ENCODE results near the gene PPP3R1.
A peak's percentile ranks its signal among the peaks of the same experiment; 100 is the strongest.

Gene PPP3R1

DNA sequence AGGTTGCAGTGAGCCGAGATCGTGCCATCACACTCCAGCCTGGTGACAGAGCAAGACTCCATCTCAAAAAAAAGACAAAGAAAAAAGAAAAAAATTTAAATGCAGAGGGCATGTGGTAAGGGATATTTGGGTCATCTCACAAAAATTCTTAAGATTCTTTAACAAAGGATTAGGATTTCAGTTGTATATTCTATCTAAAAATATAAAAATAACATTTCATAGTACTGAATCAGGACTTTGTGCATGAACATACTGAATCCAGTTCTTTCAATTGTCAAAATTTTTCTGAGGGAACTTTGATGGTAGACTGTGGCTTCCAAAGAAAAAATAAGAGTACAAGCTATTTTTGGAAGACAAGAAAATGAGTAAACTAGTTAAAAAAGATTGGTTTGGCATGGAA, 6.5 kb upstream of the PPP3R1 start:
- no peak for DNase-seq (ENCODE audit: low read depth in 3 of 3)

DNA sequence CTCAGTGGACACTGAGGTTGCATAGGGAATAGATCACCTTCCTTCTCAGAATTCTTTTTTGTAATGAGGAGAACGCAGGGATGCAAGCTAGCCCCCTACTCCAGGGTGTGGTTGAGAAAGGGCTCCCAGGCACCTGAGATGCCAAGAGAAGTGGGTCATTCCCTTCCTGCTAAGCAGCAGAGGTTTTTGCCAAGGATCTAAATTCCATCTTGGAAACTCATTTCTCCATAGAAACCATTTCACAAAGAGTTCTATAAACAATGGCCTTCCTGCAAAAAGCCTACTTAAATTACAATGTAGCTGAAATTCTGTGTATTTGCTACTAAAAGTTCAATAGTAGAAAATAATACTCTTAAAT, 3.7 kb upstream of the PPP3R1 start:
- no peak for DNase-seq (ENCODE audit: low read depth in 3 of 3)

DNA sequence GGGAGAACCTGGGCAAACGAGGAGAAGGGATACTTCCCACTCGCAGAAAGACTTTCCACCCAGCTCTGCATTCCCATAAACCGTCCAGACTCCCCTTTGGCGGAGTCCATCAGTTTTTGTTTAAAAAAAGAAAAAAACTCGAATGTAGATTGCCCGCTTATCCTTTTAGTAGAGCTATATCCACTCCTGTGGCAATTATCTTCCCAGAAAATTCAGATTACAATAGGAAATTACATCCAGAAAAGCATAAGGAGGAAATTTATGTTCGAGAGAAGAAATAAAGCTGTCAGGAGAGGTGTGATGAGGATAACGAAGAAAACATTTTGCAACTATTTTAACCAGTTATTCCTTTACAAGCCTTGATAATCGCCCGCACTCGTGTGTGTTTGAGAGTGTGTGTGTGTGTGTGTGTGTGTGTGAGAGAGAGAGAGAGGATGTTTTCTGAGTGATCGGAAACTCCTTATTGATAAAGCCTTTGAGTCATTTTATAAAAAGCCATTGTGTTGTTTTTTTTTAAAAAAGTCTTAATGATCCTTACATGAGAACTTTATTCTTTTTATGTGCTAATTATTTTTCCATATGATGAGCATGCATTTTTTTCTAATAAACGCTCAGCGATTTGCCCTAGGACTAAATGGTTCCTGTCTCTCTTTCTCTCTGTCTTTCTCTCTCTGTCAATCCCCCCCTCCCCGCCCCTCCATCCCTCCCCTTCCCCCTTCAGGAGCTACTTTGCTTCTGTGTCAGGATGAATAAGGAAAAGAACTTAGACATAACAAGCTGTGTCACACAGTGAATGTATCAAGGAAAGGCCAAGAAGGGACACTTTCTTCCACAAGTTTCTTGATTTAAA, 1.1 kb upstream of the PPP3R1 start:
- peak in 1 of 3 experiments; percentile 42 for DNase-seq (ENCODE audit: low read depth in 3 of 3)

DNA sequence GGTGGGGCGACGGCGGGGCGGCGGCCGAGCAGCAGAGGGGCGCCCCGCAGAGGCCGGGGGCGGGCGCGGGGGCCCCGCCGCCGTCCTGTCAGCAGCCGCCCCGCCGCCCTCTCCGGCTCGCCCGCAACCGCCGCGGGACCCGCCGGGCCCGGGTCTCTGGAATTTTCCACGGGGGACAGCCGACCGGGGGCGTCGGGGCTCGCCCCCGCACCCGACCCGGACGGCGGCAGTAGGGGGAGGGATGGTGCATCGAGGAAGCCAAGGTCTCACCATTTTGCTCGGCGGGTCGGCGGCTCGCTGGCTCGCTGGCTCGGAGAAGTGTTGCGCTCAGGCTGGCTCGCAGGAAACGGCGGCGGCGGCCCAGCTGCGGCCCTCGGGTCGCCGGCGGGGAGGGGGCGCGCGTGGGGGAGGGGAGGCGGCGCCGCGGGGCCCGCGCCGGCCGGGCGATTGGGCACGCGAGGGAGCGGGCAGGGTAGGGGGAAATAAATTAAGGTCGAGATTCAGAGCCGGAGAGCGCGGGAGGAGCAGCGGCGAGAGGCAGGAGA, 405 bp downstream of the PPP3R1 start:
- DNase-seq (ENCODE audit: low read depth in 3 of 3): peak; percentile 39 to 43 (median 42)

DNA sequence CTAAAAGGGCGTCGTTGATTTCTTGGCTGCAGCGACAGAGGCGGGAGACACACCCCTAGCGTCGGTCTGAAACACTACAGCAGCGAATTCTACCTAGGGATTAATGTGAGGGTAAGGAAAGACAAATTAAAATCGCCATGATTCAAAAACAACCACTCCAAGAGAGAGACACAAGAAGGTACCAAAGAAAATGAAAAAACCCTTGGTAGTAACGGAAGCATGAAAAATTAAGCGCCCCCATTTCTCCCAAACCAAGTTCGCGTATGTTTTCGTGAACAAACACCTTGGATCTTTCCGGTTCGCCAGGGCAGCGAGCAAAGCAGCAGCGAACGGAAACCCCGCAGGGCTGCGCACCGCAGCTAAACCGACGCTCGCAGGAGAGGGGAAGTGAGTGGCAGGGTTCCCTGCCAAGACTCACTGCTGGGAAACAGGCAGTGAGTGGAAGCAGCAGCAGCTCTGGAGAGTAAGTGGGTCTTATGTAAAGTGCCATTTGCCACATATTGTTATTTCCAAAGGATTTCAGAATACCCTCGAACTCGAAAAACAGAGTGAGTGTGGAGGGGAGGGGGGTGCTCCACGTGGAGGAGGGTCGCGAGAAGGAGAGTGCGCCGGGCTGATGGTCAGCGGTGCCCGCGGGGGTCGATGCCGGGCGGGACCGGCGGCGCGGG, 1.0 kb downstream of the PPP3R1 start:
- peak; percentile 25 to 63 (median 59) for DNase-seq (ENCODE audit: low read depth in 3 of 3)

DNA sequence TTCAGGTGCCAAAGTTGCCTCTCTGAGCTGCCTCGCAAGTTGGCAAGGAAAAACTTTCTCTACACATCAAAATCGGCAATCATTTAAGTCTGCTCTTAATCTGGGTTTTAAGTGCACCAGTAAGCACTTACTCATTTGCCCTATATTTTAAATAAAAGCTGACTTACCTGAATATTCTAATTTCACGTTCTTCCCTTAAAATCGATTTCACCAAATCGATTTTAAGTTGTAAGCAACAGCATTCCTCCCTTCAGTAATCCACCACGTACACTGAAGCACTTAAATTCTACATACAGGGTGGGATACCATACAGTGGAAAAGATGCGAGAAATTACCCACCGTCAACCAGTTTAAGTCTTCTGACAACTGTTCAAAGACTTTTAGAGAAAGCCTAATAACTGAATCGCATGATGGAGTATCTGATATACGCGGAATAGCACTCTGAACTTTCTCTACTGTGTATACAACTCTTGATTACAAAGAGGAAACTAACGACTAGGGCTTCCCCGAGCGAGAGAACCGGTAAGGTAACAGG, 1.6 kb downstream of the PPP3R1 start:
- no peak for DNase-seq (ENCODE audit: low read depth in 3 of 3)

DNA sequence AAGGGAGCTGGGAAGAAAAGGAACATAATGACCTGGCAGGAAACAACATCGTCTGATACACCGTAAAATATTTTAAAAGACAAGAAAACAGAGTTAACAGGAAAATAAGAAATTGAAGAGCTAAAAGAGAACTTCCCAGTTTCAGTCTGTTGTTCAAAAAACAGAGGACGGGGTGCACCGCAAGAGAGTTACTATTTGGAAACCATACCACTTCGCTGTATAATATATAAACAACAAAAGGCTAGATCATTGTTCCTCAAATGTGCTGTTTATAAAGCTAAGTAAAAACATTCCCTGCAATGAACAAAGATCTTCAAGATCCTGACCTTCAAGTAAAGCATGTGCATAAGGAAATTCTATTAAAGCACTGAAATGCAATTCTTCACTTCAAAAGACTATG, 2.1 kb downstream of the PPP3R1 start:
- no peak for DNase-seq (ENCODE audit: low read depth in 3 of 3)

DNA sequence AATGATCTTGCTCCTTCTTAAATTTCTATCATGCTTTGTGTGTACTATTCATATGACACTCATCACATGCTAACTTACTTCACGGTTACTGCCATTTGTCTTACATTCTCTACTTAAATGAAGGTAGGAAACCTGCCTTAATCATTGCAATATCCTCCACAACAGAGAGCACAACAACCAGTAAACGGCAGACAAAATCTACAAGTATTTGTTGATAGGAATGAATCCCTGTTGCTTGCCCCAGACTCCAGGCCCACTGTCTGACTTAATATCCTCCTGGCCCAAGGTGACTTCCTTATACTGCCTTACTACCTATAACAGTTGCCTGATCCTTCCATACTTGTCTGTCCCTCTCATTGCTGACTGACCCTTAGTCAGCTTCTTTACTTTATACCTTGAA, 3.5 kb downstream of the PPP3R1 start:
- DNase-seq (ENCODE audit: low read depth in 3 of 3): no peak

DNA sequence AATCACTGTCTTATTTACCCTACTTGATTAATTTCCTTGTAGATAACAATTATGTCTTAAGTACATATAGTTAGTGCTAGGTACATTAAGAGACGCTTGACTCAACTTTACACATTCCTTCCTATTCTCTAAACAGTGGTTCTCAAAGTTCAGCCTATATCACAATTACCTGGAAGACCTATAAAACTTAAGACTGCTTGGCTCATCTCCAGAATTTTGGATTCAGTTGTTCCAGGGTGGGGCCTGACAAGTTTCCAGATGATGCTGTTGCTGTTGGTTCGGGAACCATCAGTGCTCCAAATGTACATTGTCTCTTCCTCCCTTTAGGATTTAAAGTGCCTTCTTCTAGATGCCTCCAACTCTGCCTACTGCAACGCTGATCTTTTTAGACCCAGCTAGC, 4.0 kb downstream of the PPP3R1 start:
- no peak for DNase-seq (ENCODE audit: low read depth in 3 of 3)

DNA sequence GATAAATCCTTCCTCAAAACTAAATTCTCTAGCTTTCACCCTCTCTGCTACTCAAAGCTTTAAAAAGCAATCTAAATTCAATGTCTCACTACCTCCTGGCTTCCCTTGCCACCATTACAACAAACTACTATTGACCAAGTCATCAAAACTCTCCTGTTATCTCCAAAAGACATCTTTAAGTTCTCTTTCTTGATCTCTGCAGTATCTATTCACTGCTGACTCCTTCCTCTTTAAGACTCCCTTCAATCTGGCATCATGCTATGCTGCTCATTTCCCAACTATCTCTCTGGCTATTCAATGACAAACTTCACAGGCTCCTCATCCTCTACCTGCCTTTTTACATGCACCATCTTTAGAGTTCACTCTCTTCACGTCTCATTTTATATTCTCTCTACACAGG, 5.9 kb downstream of the PPP3R1 start:
- no peak for DNase-seq (ENCODE audit: low read depth in 3 of 3)

DNA sequence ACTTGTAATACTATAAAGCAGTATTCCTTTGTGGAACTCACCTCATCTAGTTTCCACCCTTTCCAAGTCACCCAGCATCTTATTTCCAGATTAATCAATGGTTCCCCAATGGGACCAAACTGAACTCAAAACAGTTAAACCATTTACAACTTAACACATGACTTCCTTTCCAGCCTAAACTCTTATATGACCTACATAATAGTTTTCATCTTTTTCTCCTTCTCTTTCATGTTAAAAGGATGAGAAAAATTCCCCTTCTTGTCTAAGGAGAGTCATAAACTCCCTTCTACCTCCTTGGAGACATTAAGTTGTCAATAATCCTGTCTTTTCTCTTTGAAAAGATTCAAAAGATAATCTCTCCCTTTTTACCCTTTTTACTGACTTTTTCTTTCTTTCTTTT, 6.7 kb downstream of the PPP3R1 start:
- no peak for DNase-seq (ENCODE audit: low read depth in 3 of 3)

DNA sequence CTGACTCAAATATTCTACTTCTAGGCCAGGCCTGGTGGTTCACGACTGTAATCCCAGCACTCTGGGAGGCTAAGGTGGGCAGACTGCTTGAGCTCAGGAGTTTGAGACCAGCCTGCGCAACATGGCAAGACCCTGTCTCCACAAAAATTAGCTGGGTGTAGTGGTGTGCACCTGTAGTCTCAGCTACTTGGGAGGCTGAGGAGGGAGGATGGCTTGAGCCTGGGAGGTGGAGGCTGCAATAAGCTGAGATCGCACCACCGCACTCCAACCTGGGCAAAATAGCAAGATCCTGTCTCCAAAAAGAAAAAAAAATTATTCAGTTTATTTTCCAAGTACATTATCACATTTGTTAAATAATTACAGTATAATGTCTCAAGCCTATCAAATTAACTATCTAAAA, 7.3 kb downstream of the PPP3R1 start:
- no peak for DNase-seq (ENCODE audit: low read depth in 3 of 3)

DNA sequence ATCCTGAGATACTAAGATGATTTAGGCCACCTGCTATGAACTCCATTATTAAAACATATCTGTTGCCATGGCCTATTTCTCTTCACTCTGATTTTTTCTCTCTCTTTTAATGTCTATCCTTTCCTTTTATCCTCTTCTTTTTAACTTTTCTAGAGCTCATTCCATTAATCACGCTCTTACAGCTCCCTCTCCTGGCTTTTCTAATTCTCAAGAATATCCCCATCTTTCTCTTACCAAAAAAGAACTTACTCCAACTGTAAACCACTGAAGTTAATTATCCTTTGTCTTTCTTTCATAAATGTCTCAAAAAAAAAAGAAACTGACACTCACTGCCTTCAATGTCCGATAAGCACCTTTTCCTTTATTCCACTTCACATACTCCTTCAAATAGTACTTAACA, 7.9 kb downstream of the PPP3R1 start:
- no peak for DNase-seq (ENCODE audit: low read depth in 3 of 3)

DNA sequence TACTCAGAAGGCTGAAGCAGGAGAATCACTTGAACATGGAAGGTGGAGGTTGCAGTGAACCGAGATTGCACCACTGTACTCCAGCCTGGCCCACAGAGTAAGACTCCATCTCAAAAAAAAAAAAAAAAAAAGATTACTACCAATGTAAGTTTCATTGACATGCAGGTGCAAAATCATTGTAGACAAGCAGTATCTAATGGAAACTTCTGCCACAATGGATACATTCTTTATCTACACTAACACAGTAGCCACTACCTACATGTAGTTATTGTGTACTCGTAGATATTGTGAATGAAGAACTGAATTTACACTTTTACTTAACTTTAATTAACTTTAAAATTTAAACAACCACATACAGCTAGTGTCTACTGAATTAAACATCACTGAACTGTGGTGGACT, 10.6 kb downstream of the PPP3R1 start:
- no peak for DNase-seq (ENCODE audit: low read depth in 3 of 3)

DNA sequence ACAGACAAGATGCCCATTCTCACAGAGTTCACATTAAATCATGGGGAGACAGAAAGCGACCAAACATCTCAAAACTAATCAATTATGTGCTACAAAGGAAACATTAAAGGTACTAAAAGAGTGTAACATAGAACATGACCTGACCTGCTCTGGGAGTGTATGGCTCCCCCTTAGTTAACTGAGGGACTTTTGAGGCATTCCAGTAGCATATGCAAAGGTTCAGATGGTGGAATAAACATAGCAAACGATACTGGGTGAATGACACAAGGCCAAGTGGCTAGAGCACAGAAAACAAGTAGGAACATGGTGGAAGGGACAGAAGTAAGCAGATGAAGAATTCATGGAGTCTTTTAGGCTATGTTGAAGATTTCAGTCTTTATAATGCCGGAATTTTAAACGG, 11.9 kb downstream of the PPP3R1 start:
- DNase-seq (ENCODE audit: low read depth in 3 of 3): no peak

DNA sequence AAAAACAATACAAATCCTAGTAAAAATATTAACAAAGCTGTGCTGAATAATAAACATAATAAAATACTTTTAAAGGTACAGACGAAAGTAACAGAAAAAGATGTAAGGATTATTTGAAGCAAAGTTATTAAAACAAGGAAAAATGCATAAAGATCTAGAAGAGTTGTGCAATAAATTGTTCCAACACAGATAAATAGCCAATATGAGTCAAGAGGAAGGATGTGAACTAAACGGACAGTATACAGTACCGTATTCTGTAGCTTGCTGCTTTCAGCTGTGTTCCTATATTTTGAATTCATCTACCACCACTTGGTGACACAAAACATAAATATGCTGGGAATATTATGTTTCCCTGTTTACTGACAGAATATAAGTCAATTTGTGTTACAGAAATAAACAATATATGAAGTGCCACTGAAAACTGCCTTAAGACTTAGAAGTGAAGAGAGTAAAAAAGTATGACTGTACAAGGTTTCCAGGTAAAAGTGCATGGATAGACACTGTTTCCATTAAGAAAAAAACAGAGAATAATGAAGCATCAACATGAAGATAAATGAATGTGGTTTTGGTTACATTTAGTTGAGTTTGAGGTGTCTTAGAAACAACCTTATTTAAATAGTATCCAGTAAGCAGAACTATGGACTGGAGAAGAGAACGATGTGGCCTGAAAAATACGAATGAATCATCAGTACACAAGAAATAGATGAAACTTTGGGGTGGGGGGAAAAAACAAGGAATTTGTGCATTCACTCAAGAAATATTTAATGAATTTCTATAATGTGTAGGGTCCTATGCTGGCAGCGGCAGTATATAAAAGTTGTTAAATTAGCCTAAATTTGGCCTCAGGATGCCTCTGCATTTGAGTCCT, 13.1 kb downstream of the PPP3R1 start:
- no peak for DNase-seq (ENCODE audit: low read depth in 3 of 3)

DNA sequence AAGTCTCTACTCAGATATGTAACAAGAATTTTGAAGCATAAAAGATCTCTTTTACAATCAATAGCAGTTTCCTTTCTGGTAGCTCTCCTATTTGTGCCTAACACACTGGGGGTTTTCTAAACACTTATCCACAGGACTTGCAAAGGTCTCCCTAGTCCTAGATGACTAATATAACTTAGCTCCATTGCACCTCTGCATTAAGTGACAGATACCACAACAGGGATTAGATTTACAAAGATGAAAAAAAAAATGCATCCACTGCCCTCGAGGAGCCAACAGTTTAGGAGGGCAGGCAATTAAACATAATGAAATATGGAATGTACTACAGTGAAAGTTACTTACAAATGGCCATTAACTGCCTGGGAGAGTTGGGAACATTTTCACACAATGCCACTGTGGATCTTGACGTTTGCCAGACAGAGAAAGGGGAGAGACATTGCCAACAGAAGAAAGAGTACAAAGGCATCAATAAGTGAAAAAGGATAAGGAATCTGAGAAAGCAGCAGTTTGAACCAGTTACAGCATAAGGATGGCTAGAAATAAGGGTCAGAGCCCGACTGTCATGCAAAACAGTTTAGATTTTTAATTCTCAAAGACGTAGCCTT, 14.3 kb downstream of the PPP3R1 start:
- DNase-seq (ENCODE audit: low read depth in 3 of 3): no peak

DNA sequence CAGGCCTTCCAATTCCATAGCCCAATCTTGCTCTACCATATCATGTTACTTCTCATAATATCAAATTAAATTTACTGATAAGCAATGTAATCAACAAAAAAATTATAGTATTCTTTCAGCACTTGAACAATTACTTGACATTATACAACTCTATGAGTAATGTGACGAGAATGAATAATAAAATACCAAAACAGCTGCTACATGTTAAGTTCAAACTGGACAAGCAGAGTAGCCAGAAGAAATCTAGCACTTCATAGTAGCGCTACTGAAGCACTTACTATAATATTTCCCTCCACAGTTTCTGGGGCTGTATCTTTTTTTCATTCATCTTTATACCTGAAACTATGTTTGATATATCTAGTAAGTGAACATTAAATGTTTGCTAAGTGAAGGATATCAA, 14.9 kb downstream of the PPP3R1 start:
- DNase-seq (ENCODE audit: low read depth in 3 of 3): no peak

DNA sequence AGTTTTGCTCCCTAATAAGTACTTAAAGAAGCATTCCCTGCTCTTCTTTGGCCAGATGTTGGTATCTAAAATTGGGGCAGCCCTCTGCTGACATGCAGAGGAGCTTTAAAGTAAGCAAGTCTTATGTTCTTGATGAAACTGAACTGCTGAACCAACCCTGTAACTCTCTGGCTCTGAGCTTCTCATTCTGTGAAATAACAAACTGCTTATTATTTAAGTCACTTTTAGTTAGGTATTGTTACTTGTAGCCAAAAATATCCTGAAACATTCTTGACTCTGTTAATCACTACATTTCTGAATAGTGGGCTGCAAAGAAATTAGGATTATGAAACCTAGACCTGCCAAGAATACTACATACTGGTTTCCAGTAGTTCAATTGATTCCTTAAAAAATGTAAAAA, 15.5 kb downstream of the PPP3R1 start:
- no peak for DNase-seq (ENCODE audit: low read depth in 3 of 3)

DNA sequence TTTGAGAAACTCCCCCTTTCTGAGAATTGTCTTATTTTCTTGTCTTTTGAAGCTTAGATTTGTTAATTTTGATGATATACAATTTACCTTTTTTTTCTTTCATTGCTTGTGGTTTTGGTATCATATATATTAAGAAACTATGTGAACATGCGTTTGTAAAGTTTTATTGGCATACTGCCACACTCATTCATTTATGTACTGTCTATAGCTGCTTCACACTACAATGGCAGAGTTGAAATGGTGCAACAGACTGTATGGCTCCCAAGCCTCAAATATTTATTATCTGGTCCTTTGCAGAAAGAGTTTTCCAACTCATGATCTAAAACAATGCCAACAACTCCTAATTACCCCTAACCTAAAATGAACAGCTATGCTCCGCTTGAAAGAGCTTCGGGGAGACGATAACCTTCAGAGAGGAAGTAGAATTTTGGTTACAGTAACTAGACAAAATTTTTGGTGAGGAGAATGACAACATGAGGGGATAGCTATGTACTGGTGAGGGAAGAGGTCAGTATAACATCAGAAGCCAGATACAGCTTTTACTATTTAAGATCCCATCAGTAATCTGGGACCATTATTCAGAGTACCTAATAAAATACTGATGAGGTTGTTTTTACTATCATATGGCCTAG, 16.1 kb downstream of the PPP3R1 start:
- DNase-seq (ENCODE audit: low read depth in 3 of 3): no peak

DNA sequence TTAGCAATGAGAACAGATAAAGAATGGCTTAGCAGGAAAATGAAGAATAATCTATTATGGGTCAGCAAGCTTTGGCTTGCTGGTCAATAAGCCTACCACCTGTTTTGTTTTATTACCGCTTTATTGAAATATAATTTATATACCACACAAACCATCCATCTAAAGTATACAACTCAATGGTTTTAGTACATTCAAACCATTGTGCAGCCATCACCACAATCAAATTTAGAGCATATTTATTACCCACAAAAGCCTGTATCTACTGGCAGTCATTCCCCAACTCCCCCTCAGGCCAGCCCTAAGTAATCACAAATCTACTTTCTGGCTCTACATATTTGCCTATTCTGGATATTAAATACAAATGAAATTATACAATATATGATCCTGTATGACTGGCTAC, 17.2 kb downstream of the PPP3R1 start:
- no peak for DNase-seq (ENCODE audit: low read depth in 3 of 3)
